ENCODE data around the gene STAT5A. TPM values are rescaled to one million over a fixed set of nuclear protein-coding genes. Genes with fewer than 3 reads are reported as not detected.

STAT5A gene
- total RNA-seq, 1 experiment from 2014 or later, result 0.91 TPM

DNA sequence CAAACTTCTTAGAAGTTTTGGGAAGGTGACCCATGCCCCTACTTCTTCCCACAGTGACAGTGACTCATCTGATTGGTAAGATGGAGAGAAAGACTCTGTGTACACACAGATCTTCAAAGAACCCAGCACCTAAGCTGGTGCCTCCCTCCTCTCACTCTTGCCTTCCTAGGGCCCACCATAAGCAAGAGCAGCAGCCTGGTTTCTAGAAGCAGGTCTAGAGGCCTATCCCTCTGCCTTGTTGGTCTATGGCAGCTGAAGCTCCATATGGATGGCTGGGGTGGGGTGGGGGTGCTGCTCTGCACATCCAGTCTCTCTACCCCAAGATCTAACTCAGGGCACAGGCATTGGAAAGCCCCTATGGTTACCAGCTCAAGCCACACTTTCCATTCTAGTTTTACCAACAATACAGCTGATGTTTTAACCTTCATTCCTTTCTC, 52.4 kb downstream of the STAT5A start (continued):
- no peak for TF ChIP-seq YY1 (IDR thresholded peaks at IDR 0.05; ENCODE audit: extremely low read depth, insufficient replicate concordance, low read depth, low read length)
- TF ChIP-seq, protein P1, sequence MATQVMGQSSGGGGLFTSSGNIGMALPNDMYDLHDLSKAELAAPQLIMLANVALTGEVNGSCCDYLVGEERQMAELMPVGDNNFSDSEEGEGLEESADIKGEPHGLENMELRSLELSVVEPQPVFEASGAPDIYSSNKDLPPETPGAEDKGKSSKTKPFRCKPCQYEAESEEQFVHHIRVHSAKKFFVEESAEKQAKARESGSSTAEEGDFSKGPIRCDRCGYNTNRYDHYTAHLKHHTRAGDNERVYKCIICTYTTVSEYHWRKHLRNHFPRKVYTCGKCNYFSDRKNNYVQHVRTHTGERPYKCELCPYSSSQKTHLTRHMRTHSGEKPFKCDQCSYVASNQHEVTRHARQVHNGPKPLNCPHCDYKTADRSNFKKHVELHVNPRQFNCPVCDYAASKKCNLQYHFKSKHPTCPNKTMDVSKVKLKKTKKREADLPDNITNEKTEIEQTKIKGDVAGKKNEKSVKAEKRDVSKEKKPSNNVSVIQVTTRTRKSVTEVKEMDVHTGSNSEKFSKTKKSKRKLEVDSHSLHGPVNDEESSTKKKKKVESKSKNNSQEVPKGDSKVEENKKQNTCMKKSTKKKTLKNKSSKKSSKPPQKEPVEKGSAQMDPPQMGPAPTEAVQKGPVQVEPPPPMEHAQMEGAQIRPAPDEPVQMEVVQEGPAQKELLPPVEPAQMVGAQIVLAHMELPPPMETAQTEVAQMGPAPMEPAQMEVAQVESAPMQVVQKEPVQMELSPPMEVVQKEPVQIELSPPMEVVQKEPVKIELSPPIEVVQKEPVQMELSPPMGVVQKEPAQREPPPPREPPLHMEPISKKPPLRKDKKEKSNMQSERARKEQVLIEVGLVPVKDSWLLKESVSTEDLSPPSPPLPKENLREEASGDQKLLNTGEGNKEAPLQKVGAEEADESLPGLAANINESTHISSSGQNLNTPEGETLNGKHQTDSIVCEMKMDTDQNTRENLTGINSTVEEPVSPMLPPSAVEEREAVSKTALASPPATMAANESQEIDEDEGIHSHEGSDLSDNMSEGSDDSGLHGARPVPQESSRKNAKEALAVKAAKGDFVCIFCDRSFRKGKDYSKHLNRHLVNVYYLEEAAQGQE (IDR thresholded peaks at IDR 0.05; ENCODE audit: low read depth), result no peak
- TF ChIP-seq, protein P2, sequence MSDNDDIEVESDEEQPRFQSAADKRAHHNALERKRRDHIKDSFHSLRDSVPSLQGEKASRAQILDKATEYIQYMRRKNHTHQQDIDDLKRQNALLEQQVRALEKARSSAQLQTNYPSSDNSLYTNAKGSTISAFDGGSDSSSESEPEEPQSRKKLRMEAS (IDR thresholded peaks at IDR 0.05), result no peak
- TF ChIP-seq, protein P3, sequence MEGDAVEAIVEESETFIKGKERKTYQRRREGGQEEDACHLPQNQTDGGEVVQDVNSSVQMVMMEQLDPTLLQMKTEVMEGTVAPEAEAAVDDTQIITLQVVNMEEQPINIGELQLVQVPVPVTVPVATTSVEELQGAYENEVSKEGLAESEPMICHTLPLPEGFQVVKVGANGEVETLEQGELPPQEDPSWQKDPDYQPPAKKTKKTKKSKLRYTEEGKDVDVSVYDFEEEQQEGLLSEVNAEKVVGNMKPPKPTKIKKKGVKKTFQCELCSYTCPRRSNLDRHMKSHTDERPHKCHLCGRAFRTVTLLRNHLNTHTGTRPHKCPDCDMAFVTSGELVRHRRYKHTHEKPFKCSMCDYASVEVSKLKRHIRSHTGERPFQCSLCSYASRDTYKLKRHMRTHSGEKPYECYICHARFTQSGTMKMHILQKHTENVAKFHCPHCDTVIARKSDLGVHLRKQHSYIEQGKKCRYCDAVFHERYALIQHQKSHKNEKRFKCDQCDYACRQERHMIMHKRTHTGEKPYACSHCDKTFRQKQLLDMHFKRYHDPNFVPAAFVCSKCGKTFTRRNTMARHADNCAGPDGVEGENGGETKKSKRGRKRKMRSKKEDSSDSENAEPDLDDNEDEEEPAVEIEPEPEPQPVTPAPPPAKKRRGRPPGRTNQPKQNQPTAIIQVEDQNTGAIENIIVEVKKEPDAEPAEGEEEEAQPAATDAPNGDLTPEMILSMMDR (IDR thresholded peaks at IDR 0.05 in 2 of 3, conservative IDR thresholded peaks at IDR 0.05 in 1 of 3; ENCODE audit: borderline replicate concordance in 1 of 3, insufficient read depth in 1 of 3, low read depth in 2 of 3, low read length in 2 of 3), result no peak
- TF ChIP-seq CEBPB (IDR thresholded peaks at IDR 0.05; ENCODE audit: low read depth), result no peak

DNA sequence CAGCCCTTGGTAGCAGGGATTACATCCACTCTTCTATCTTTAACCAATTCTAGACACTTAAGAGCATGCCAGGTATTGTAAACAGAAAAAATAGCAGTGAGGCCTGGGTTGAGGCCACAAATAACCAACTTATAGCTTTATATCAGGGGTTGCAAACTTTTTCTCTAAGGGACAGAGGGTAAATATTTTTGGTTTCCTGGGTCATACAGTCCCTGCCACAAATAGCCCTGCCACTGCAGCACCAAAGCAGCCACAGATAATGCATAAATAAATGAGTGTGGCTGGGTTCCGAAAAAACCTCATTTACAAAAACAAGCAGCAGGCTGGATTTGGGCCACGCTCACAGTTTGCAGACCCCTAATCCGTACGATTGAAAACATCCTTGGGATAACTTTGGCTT, 53.3 kb downstream of the STAT5A start:
- CTCF ChIA-PET, result no interaction called here
- Histone ChIP-seq H3K4me2 (ENCODE audit: low read length) (no peak overlapping the region), H3K36me3 (ENCODE audit: control insufficient read depth in 1 of 2, insufficient read depth in 2 of 2, low read length in 2 of 2) (peaks cover 9 to 22% of the 10 kb centered on the region in 2 experiments), H3K9me2 (ENCODE audit: insufficient read depth) (no peaks in the 10 kb centered on the region), H2AFZ (ENCODE audit: low read depth, low read length, poor library complexity, severe bottlenecking) (no peak overlapping the region), H3K27me3 (ENCODE audit: insufficient read depth, low read length) (no peaks in the 10 kb centered on the region), H3K9me3 (ENCODE audit: control insufficient read depth in 1 of 2, insufficient read depth in 1 of 2, low read depth in 1 of 2, low read length in 2 of 2) (no peaks in the 10 kb centered on the region), H3K4me3 (replicated peaks in 1 of 2; ENCODE audit: low read depth in 1 of 2, low read length in 2 of 2) (no peak overlapping the region), H3K4me1 (ENCODE audit: control insufficient read depth in 1 of 2, insufficient read depth in 2 of 2, low read length in 2 of 2) (peaks cover 0 to 6% of the 10 kb centered on the region in 2 experiments; a peak in 2 of 4 replicates), H4K20me1 (ENCODE audit: insufficient read depth) (no peaks in the 10 kb centered on the region), H3K79me2 (ENCODE audit: insufficient read depth, low read length) (no peaks in the 10 kb centered on the region), H3K27ac (ENCODE audit: low read depth, low read length) (no peak overlapping the region), H3K9ac (ENCODE audit: low read length) (no peak overlapping the region)
- RAD21 ChIA-PET (ENCODE audit: low non-redundant PET in 1 of 2, low total read pairs in 2 of 2, uncharacterized antibody in 2 of 2, unreplicated experiment in 2 of 2), result no interaction called here
- intact Hi-C loops (cut with micrococcal nuclease), result no loop called here
- POLR2A ChIA-PET, result no interaction called here
- ATAC-seq (no peak), DNase-seq (ENCODE audit: low read depth, low spot score) (no peak)
- BruUV-seq (replicated peaks), result no TSS peak
- TF ChIP-seq YY1 (IDR thresholded peaks at IDR 0.05; ENCODE audit: extremely low read depth, insufficient replicate concordance, low read depth, low read length), result no peak
- no peak for TF ChIP-seq RAD21 (IDR thresholded peaks at IDR 0.05; ENCODE audit: low read depth)
- no peak for TF ChIP-seq EGR1 (IDR thresholded peaks at IDR 0.05; ENCODE audit: low read depth)
- TF ChIP-seq EZH2 (IDR thresholded peaks at IDR 0.05), result no peak
- TF ChIP-seq, protein P4, sequence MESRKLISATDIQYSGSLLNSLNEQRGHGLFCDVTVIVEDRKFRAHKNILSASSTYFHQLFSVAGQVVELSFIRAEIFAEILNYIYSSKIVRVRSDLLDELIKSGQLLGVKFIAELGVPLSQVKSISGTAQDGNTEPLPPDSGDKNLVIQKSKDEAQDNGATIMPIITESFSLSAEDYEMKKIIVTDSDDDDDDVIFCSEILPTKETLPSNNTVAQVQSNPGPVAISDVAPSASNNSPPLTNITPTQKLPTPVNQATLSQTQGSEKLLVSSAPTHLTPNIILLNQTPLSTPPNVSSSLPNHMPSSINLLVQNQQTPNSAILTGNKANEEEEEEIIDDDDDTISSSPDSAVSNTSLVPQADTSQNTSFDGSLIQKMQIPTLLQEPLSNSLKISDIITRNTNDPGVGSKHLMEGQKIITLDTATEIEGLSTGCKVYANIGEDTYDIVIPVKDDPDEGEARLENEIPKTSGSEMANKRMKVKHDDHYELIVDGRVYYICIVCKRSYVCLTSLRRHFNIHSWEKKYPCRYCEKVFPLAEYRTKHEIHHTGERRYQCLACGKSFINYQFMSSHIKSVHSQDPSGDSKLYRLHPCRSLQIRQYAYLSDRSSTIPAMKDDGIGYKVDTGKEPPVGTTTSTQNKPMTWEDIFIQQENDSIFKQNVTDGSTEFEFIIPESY (IDR thresholded peaks at IDR 0.05; ENCODE audit: extremely low read depth, insufficient replicate concordance, low read length), result no peak
- TF ChIP-seq JUND (IDR thresholded peaks at IDR 0.05), result no peak
- no peak for TF ChIP-seq ZNF274 (IDR thresholded peaks at IDR 0.05; ENCODE audit: low read depth, low read length)
- no peak for TF ChIP-seq SP1 (IDR thresholded peaks at IDR 0.05; ENCODE audit: low read depth)
- TF ChIP-seq, protein P3 (IDR thresholded peaks at IDR 0.05 in 2 of 3, conservative IDR thresholded peaks at IDR 0.05 in 1 of 3; ENCODE audit: borderline replicate concordance in 1 of 3, insufficient read depth in 1 of 3, low read depth in 2 of 3, low read length in 2 of 3), result no peak
- no peak for TF ChIP-seq CBX3 (IDR thresholded peaks at IDR 0.05; ENCODE audit: low read depth)
- TF ChIP-seq POLR2A (IDR thresholded peaks at IDR 0.05; ENCODE audit: borderline replicate concordance, extremely low read depth, insufficient read depth, insufficient read length), result no peak
- TF ChIP-seq SRF (IDR thresholded peaks at IDR 0.05; ENCODE audit: low read depth), result no peak
